NCI-H1436 (cell line): ENCODE measurements around the gene EGFL7.

Source experiments
- DNase-seq: peaks from one replicate; lab custom pipeline; 2025; lab: John Stamatoyannopoulos, UW

Gene EGFL7

GRCh38 chr9:136672431-136673087 is 9.8 kb downstream of the EGFL7 start:
- DNase-seq = no peak

- no peak for DNase-seq
Observed at GRCh38 chr9:136673088-136673974, 10.6 kb downstream of the EGFL7 start.

GRCh38 chr9:136673975-136674785 is 11.5 kb downstream of the EGFL7 start:
- no peak for DNase-seq

- no peak for DNase-seq
Observed at GRCh38 chr9:136674786-136675349, 12.2 kb downstream of the EGFL7 start.

- DNase-seq = no peak
Observed at GRCh38 chr9:136675477-136676296, 13.0 kb downstream of the EGFL7 start.

GRCh38 chr9:136676297-136676794 is 13.6 kb downstream of the EGFL7 start:
- DNase-seq = no peak

- DNase-seq = no peak
Observed at GRCh38 chr9:136676920-136677686, 14.4 kb downstream of the EGFL7 start.

GRCh38 chr9:136678034-136678433 is 15.3 kb downstream of the EGFL7 start:
- DNase-seq = no peak

GRCh38 chr9:136678624-136679023 is 15.9 kb downstream of the EGFL7 start:
- DNase-seq = no peak

- no peak for DNase-seq
Observed at GRCh38 chr9:136679431-136679941, 16.8 kb downstream of the EGFL7 start.

- DNase-seq = no peak
Observed at GRCh38 chr9:136681029-136681428, 18.3 kb downstream of the EGFL7 start.

GRCh38 chr9:136681945-136682699 is 19.4 kb downstream of the EGFL7 start:
- DNase-seq = no peak

GRCh38 chr9:136682710-136683109 is 20.0 kb downstream of the EGFL7 start:
- DNase-seq = no peak

- DNase-seq = no peak
Observed at GRCh38 chr9:136683173-136683745, 20.5 kb downstream of the EGFL7 start.

- DNase-seq = no peak
Observed at GRCh38 chr9:136683755-136684154, 21.0 kb downstream of the EGFL7 start.

GRCh38 chr9:136684339-136684738 is 21.6 kb downstream of the EGFL7 start:
- DNase-seq = no peak

- no peak for DNase-seq
Observed at GRCh38 chr9:136684799-136685198, 22.1 kb downstream of the EGFL7 start.

GRCh38 chr9:136685216-136685615 is 22.5 kb downstream of the EGFL7 start:
- DNase-seq = no peak
